ENCODE results near the gene LIPC.

LIPC gene

DNA sequence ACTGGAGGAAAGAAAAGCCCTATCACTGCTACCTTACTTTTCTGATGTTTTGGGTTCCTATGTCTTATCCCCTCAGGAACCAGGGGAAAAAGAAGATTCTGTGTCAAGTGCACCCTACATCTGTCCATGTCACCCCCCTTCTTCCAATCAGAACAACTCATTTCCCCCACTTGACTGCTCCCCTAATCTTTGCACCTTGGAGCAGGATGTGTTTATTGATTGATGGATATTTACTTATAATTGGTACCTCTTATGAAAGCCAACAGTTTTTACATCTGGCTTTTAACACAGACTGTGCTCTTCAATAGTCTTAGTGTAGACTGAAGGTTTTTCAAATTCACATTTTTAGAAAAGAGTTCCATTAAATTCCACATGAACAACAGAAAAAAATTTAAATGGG, 33.3 kb downstream of the LIPC start:
- FAIRE-seq (no peak), DNase-seq (ENCODE audit: insufficient read length, low spot score) (no peak)
- TF ChIP-seq, protein P1, sequence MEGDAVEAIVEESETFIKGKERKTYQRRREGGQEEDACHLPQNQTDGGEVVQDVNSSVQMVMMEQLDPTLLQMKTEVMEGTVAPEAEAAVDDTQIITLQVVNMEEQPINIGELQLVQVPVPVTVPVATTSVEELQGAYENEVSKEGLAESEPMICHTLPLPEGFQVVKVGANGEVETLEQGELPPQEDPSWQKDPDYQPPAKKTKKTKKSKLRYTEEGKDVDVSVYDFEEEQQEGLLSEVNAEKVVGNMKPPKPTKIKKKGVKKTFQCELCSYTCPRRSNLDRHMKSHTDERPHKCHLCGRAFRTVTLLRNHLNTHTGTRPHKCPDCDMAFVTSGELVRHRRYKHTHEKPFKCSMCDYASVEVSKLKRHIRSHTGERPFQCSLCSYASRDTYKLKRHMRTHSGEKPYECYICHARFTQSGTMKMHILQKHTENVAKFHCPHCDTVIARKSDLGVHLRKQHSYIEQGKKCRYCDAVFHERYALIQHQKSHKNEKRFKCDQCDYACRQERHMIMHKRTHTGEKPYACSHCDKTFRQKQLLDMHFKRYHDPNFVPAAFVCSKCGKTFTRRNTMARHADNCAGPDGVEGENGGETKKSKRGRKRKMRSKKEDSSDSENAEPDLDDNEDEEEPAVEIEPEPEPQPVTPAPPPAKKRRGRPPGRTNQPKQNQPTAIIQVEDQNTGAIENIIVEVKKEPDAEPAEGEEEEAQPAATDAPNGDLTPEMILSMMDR (IDR thresholded peaks at IDR 0.05; ENCODE audit: insufficient read depth, missing control alignments), result no peak

DNA sequence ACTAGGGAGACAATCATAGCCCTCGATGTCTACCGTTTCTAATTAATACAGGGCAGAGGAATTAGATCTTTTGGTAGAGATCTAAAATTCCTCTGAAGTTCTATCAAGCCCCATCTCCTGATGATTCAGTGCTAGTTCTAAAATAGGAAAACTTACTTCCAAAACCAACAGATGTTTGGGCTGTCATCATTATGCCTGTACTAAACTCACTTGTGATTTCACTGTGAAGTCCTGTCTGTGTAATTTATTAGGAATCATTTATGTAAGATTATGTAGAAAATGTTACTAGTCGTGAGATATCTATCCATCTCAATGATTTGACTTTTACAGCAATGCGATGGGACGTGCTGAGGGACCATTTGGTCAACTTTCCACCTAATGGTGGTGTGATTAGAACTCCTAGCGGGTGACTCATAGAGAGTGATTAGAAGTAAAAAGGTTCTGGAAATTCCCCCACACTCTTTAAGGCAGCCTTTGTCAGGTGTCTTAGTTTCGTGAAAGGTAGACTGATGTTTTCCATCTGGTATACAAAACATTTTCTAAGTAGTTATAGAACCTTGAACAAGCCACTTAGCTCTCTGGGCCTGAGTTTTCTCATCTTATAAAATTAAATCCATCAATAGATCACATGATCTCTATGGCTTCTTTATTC, 34.2 kb downstream of the LIPC start:
- DNase-seq (ENCODE audit: insufficient read length, low spot score) (no peak), FAIRE-seq (no peak)
- TF ChIP-seq, protein P1 (IDR thresholded peaks at IDR 0.05; ENCODE audit: insufficient read depth, missing control alignments), result no peak

DNA sequence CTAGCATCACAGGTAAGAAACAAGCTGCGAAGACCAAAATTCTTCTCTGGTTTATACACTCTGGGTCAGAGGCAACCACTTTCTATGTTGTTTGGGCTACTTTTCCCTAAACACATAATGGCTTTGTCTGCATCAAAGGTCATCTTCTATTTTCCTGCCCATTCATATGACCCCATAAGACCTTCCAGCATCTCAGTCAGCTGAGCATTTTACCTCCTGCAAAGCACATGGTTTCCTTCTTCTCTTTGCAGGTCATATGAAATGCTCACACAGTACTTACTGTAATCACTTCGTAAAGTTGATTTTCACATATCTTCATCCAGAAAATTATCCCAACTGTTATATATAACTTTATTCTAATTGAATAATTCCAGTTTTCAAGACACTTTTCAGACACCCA, 34.8 kb downstream of the LIPC start:
- TF ChIP-seq, protein P1 (IDR thresholded peaks at IDR 0.05; ENCODE audit: insufficient read depth, missing control alignments), result no peak
- no peak for DNase-seq (ENCODE audit: insufficient read length, low spot score)
- no peak for FAIRE-seq

DNA sequence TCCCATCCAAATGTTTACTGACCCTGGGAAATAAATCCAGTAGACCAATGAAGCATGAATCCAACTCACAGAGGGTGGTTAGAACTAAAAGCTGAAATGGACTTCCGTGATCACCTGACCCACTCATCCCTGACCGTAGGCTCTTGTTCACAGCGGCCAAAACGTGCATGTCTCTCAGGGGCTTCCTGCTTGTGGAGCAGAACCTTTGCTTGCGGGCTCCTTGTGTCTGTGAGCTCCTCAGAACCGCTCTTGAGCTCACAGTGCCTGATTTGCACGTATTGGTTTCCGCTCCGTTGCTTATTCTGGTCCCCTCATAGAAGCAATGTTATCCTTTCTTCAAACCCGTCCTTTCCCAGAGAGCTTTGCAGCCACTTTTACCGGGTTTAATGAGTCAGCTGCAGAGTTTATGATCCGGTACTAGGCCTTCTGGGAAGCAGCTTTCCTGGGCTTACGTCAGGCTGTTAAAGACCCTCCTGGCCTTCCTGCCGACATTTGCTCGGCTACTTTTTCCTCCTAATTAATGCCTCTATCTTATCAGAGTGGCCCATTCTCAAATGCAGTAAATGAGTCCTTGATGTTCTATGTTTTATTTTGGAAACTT, 35.4 kb downstream of the LIPC start:
- DNase-seq (ENCODE audit: insufficient read length, low spot score) (no peak), FAIRE-seq (no peak)
- TF ChIP-seq, protein P1 (IDR thresholded peaks at IDR 0.05; ENCODE audit: insufficient read depth, missing control alignments), result no peak

DNA sequence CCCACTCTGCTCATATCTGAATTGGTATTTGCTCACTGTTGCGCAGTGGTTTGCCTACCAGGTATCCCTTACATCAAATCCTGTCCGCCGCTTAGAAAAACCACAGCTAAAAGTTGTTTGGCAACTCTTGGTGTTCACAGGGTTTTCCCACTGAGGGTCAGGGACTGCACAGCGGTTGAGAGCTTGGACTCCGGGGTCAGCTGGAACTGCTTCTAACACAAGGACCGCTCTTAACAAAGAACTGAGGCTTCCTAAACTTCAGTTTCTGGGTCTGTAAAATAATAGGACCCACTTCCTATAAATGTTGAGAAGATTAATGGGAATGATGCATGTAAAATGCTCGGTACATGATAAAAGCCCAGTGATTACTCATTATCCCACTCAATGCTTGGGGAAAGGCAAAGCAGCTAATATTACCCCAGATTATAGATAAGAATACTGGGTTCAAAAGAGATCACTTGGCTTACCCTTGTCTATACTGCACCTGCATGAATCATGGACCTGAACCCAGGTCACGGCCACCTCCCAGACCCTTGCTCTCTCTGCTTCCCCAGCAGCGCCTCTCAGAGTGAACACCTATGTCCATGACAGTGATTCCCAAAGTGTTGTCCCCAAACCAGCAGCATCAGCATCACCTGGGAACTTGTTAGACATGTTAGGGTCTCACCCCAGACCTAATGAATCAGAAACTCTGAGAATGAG, 36.1 kb downstream of the LIPC start:
- no peak for FAIRE-seq
- TF ChIP-seq, protein P1 (IDR thresholded peaks at IDR 0.05; ENCODE audit: insufficient read depth, missing control alignments), result no peak
- DNase-seq (ENCODE audit: insufficient read length, low spot score), result no peak

DNA sequence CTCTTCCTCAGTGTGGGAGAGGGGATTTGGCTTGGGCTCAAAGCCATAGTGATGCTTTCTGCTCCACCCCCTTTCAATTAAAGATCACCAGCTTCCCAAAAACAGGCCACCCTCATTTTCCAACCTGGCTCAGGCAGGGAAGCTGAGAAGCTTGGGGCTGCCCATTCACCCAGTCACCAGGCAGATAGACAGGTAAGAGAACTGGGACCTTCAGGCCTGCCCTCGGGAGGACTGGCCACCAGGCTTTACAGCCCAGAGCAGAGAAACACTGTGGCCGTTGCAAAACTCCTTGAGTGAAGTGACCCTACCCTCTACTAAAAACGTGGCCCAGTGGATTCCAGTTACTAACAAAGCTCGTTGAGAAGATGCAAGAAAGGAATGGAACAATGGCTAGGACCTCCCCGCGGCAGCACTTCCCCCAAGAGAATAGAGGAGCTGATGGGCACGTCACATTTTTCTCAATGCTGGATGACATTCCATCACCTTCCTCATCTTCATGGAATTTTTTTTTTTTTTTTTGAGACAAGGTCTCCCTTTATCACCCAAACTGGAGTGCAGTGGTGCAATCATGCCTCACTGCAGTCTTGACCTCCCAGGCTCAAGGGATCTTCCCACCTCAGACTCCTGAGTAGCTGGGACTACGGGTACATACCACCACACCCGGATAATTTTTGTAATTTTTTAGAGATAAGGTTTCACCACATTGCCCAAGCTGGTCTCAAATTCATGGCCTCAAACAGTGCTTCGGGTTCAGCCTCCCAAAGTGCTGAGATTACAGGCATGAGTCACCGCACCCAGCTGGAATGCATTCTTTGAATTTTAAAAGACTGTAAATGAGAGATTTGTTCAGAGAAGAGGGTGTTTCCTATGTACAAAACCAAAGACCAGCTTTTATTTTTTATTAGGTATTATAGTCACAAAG, 37.9 kb downstream of the LIPC start:
- no peak for FAIRE-seq
- no peak for DNase-seq (ENCODE audit: insufficient read length, low spot score)
- TF ChIP-seq, protein P1 (IDR thresholded peaks at IDR 0.05; ENCODE audit: insufficient read depth, missing control alignments), result no peak

Measured in D721Med (cell line).